Esophagus muscularis mucosa (tissue), 4 donors: ENCODE measurements around the gene ANKRD35. TPM values are rescaled to one million over a fixed set of nuclear protein-coding genes. Genes with fewer than 3 reads are reported as not detected.

Experiments used
- DNase-seq: peaks from one replicate; pipeline ENCODE4 v3.0.0-alpha.2; 2017; ENCODE audit errors: extremely low spot score
- H3K27ac ChIP-seq, 4 donors: fragments of 200-600 bp; sonication (generic); replicated peaks in 1 of 4; 1 replicate in 3 of 4; 2 replicates in 1 of 4; pipeline ENCODE4 v1.5.1; 2016 to 2019; ENCODE audit warnings: mild to moderate bottlenecking in 1 of 4
- H3K27me3 ChIP-seq, 4 donors: fragments of 200-600 bp; sonication (generic); one replicate each; pipeline versions ENCODE4 v1.5.1 to v1.6.0; 2016 to 2019
- H3K36me3 ChIP-seq, 4 donors: fragments of 200-600 bp; sonication (generic); one replicate each; pipeline ENCODE4 v1.5.1; 2016 to 2019
- H3K4me1 ChIP-seq, 4 donors: fragments of 200-600 bp; sonication (generic); one replicate each; pipeline ENCODE4 v1.5.1; 2016 to 2019
- H3K4me3 ChIP-seq, 4 donors: fragments of 200-600 bp; sonication (generic); 1 replicate in 2 of 4; 2 replicates in 2 of 4; pipeline ENCODE4 v1.5.1; 2016 to 2019; ENCODE audit warnings: mild to moderate bottlenecking in 4 of 4, moderate library complexity in 1 of 4
- H3K9me3 ChIP-seq, 4 donors: fragments of 200-600 bp; sonication (generic); 1 replicate in 3 of 4; 2 replicates in 1 of 4; pipeline ENCODE4 v1.5.1; 2016 to 2019
- EP300 ChIP-seq: sonication (generic); formaldehyde crosslinking; IDR thresholded peaks from one replicate; pipeline ENCODE4 v1.6.1; 2017; ENCODE audit warnings: antibody characterized with exemption
- POLR2A ChIP-seq: fragments of 450-650 bp; IDR thresholded peaks from one replicate; pipeline ENCODE4 v1.6.1; 2017; ENCODE audit warnings: antibody characterized with exemption, moderate library complexity, mild to moderate bottlenecking, low read depth
- POLR2AphosphoS5 ChIP-seq, 2 donors: sonication (generic); formaldehyde crosslinking; IDR thresholded peaks; one replicate each; pipeline ENCODE4 v1.6.1; 2017; ENCODE audit warnings: antibody characterized with exemption in 2 of 2
- WGBS: methylation state at CpG from one replicate; pipeline ENCODE4 v1.1.5; 2018; 5-methylcytosine and 5-hydroxymethylcytosine counted together
- intact Hi-C: fragments of 100-400 bp; cut with DNase I; formaldehyde crosslinking; loops from one replicate; pipeline ENCODE4 v1.15.1; 2023
- total RNA-seq, 4 donors: library from RNA; depleted of rRNA; stranded (reverse); fragments of >200 nt; gene quantifications; one replicate each; pipeline versions ENCODE4 v1.1.0 to v1.2.1, GENCODE V29; 2016
- TF ChIP-seq, protein P1 (sequence below), 3 experiments: fragments of 200-600 bp in 2 of 3; fragments of 450-650 bp in 1 of 3; sonication (generic) in 2 of 3; IDR thresholded peaks; one replicate each; pipeline ENCODE4 v1.5.1; 2017 to 2019; ENCODE audit warnings: antibody characterized with exemption in 3 of 3, mild to moderate bottlenecking in 2 of 3, moderate library complexity in 1 of 3

Gene ANKRD35
- total RNA-seq, 4 donors from 2014 or later = 4.0 to 11.1 (median 8.4) TPM

- Histone ChIP-seq H3K27ac (no peak overlapping the region), H3K4me1 (peaks cover 1 to 3% (median 2%) of the 10 kb centered on the region in 4 donors), H3K9me3 (no peaks in the 10 kb centered on the region), H3K36me3 (no peaks in the 10 kb centered on the region), H3K27me3 (no peaks in the 10 kb centered on the region), H3K4me3 (no peak overlapping the region)
- DNase-seq = no peak
- TF ChIP-seq, protein P1, sequence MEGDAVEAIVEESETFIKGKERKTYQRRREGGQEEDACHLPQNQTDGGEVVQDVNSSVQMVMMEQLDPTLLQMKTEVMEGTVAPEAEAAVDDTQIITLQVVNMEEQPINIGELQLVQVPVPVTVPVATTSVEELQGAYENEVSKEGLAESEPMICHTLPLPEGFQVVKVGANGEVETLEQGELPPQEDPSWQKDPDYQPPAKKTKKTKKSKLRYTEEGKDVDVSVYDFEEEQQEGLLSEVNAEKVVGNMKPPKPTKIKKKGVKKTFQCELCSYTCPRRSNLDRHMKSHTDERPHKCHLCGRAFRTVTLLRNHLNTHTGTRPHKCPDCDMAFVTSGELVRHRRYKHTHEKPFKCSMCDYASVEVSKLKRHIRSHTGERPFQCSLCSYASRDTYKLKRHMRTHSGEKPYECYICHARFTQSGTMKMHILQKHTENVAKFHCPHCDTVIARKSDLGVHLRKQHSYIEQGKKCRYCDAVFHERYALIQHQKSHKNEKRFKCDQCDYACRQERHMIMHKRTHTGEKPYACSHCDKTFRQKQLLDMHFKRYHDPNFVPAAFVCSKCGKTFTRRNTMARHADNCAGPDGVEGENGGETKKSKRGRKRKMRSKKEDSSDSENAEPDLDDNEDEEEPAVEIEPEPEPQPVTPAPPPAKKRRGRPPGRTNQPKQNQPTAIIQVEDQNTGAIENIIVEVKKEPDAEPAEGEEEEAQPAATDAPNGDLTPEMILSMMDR (IDR thresholded peaks at IDR 0.05) = no peak
- TF ChIP-seq POLR2A = no peak
- no peak for TF ChIP-seq EP300
- TF ChIP-seq POLR2AphosphoS5 (IDR thresholded peaks at IDR 0.05) = no peak
- intact Hi-C loops = loop anchor here (1.0 kb wide), 1 partner anchor 8 kb away; no protein-coding TSS in a partner anchor
- WGBS = 92% methylated on average over 1 of the region's 1 CpG
Measured at GRCh38 chr1:145897969-145898368, 12.3 kb upstream of the ANKRD35 start.

- intact Hi-C loops = no loop called here
- no peaks in the 10 kb centered on the region for H3K27me3 ChIP-seq
- H3K9me3 ChIP-seq = no peaks in the 10 kb centered on the region
- no peak for DNase-seq
- no peak overlapping the region for H3K27ac ChIP-seq
- 100% methylated on average over 1 of the region's 1 CpG for WGBS
- H3K36me3 ChIP-seq = no peaks in the 10 kb centered on the region
- peaks cover 21 to 25% (median 23%) of the 10 kb centered on the region in 4 donors for H3K4me1 ChIP-seq
- TF ChIP-seq POLR2AphosphoS5 (IDR thresholded peaks at IDR 0.05) (no peak), POLR2A (no peak), EP300 (no peak)
- TF ChIP-seq, protein P1 (IDR thresholded peaks at IDR 0.05) = no peak
- no peak overlapping the region for H3K4me3 ChIP-seq
Measured at GRCh38 chr1:145895471-145895870, 9.8 kb upstream of the ANKRD35 start.

DNA sequence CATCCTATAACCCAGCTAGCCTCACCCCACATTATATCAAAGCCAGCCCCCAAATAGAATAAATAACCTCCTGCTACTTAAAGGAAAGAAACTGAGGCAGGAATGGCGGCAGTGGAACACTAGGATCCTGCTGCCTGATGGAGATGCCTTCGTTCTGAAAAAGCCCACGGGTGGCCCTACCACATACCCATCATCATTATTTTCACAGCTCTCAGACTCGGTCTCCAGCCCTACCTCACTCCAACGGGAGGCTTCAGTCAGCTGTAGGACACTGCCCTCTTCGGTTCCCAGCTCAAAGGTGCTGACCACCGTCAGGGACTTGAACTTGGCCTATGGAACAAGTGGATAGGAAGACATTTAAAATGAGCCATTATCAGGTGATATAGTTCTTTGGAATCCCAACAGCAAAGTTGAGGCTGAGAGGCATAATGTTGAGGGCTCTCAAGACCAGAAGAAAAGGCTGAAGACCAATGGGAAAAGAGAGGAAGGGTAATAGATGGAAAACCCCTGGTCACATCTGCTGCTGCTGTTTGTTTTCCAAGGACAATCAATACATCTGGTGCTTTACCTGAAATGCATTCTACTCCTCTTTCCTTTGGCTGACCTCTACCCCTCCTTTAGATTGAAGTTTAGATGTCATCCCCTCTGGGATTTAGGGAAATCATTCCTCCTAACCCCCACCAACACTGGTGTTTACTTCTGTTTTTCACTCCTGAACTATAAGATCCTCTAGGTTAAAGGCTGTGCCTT lies 7.8 kb upstream of the ANKRD35 start:
- 91% methylated on average over 7 of the region's 7 CpGs for WGBS
- Histone ChIP-seq H3K36me3 (no peaks in the 10 kb centered on the region), H3K4me1 (peaks cover 21 to 25% (median 23%) of the 10 kb centered on the region in 4 donors), H3K4me3 (no peak overlapping the region), H3K27me3 (no peaks in the 10 kb centered on the region), H3K9me3 (no peaks in the 10 kb centered on the region), H3K27ac (peak overlapping the region in 3 of 4 donors; percentile 76 to 84 (median 78))
- no peak for DNase-seq
- intact Hi-C loops = no loop called here
- no peak for TF ChIP-seq POLR2A
- no peak for TF ChIP-seq POLR2AphosphoS5 (IDR thresholded peaks at IDR 0.05)
- TF ChIP-seq, protein P1 (IDR thresholded peaks at IDR 0.05) = no peak
- no peak for TF ChIP-seq EP300

- no peak for TF ChIP-seq EP300
- TF ChIP-seq POLR2AphosphoS5 (IDR thresholded peaks at IDR 0.05) = no peak
- TF ChIP-seq POLR2A = no peak
- TF ChIP-seq, protein P1 (IDR thresholded peaks at IDR 0.05) = no peak
- Histone ChIP-seq H3K27me3 (no peaks in the 10 kb centered on the region), H3K9me3 (no peaks in the 10 kb centered on the region), H3K27ac (peak overlapping the region; percentile 76 to 84 (median 80)), H3K4me3 (peak overlapping the region in 3 of 4 donors; percentile 32 to 42 (median 36)), H3K4me1 (peaks cover 21 to 25% (median 23%) of the 10 kb centered on the region in 4 donors), H3K36me3 (no peaks in the 10 kb centered on the region)
- intact Hi-C loops = loop anchor here (1.0 kb wide), 2 partner anchors 19 to 121 kb away; no protein-coding TSS in a partner anchor
- no peak for DNase-seq
- 53% methylated on average over 3 of the region's 3 CpGs for WGBS
Measured at GRCh38 chr1:145892486-145893087, 6.9 kb upstream of the ANKRD35 start.
